Neural progenitor cell (in vitro differentiated cells): ENCODE data around the gene PIP4K2A.

Source experiments
- EZH2 ChIP-seq: fragments of 200-600 bp; sonication (generic); IDR thresholded peaks from 2 replicates; pipeline ENCODE4 v1.6.1; 2017; ENCODE audit warnings: antibody characterized with exemption, mild to moderate bottlenecking, moderate library complexity
- EZH2phosphoT487 ChIP-seq: fragments of 200-600 bp; sonication (generic); IDR thresholded peaks from 2 replicates; pipeline ENCODE4 v1.6.1; 2017; ENCODE audit warnings: antibody characterized with exemption
- TF ChIP-seq, protein P1 (sequence below): fragments of 200-600 bp; sonication (generic); IDR thresholded peaks from 2 replicates; pipeline ENCODE4 v1.5.1; 2017; ENCODE audit warnings: antibody characterized with exemption, mild to moderate bottlenecking

GRCh38 chr10:22686347-22686746 lies 28.0 kb downstream of the PIP4K2A start:
- TF ChIP-seq, protein P1, sequence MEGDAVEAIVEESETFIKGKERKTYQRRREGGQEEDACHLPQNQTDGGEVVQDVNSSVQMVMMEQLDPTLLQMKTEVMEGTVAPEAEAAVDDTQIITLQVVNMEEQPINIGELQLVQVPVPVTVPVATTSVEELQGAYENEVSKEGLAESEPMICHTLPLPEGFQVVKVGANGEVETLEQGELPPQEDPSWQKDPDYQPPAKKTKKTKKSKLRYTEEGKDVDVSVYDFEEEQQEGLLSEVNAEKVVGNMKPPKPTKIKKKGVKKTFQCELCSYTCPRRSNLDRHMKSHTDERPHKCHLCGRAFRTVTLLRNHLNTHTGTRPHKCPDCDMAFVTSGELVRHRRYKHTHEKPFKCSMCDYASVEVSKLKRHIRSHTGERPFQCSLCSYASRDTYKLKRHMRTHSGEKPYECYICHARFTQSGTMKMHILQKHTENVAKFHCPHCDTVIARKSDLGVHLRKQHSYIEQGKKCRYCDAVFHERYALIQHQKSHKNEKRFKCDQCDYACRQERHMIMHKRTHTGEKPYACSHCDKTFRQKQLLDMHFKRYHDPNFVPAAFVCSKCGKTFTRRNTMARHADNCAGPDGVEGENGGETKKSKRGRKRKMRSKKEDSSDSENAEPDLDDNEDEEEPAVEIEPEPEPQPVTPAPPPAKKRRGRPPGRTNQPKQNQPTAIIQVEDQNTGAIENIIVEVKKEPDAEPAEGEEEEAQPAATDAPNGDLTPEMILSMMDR: no peak
- TF ChIP-seq EZH2: no peak
- TF ChIP-seq EZH2phosphoT487: no peak
